Measurements from ENCODE around the gene PROZ. TPM values are rescaled to one million over a fixed set of nuclear protein-coding genes. Genes with fewer than 3 reads are reported as not detected.

Gene PROZ
- polyA plus RNA-seq, 4 donors: 0.20 to 2.2 (median 1.1) TPM

GRCh38 chr13:113196970-113197737 is 38.7 kb downstream of the PROZ start:
- DNase-seq (ENCODE audit: low read depth in 4 of 4, low spot score in 3 of 4): no peak

- no peak for DNase-seq (ENCODE audit: low read depth in 4 of 4, low spot score in 3 of 4)
Observed at GRCh38 chr13:113201815-113202214, 43.4 kb downstream of the PROZ start.

GRCh38 chr13:113202912-113203311 is 44.5 kb downstream of the PROZ start:
- no peak for DNase-seq (ENCODE audit: low read depth in 4 of 4, low spot score in 3 of 4)

- DNase-seq (ENCODE audit: low read depth in 4 of 4, low spot score in 3 of 4): no peak
Observed at GRCh38 chr13:113203507-113204377, 45.3 kb downstream of the PROZ start.

- no peak for DNase-seq (ENCODE audit: low read depth in 4 of 4, low spot score in 3 of 4)
Observed at GRCh38 chr13:113204378-113204734, 45.9 kb downstream of the PROZ start.

GRCh38 chr13:113205428-113205931 is 47.0 kb downstream of the PROZ start:
- DNase-seq (ENCODE audit: low read depth in 4 of 4, low spot score in 3 of 4): no peak

- DNase-seq (ENCODE audit: low read depth in 4 of 4, low spot score in 3 of 4): no peak
Observed at GRCh38 chr13:113207460-113207859, 49.0 kb downstream of the PROZ start.

GRCh38 chr13:113207890-113208420 is 49.5 kb downstream of the PROZ start:
- DNase-seq (ENCODE audit: low read depth in 4 of 4, low spot score in 3 of 4): peak in 1 of 4 donors; percentile 6

- peak; percentile 77 to 87 (median 84) for DNase-seq (ENCODE audit: low read depth in 4 of 4, low spot score in 3 of 4)
Observed at GRCh38 chr13:113208421-113209335, 50.2 kb downstream of the PROZ start, which contains the start of gene PCID2. Gene PCID2 (minus strand): TSS chr13:113208669. CDS start chr13:113208634, 35 bp downstream.

GRCh38 chr13:113209336-113209758 is 50.9 kb downstream of the PROZ start, which contains the start of gene CUL4A:
Gene CUL4A (plus strand): TSS chr13:113209613. CDS start chr13:113209628, 15 bp downstream.
- peak in 2 of 4 donors; percentile 49 to 68 for DNase-seq (ENCODE audit: low read depth in 4 of 4, low spot score in 3 of 4)

- DNase-seq (ENCODE audit: low read depth in 4 of 4, low spot score in 3 of 4): peak in 1 of 4 donors; percentile 6
Observed at GRCh38 chr13:113209759-113210421, 51.4 kb downstream of the PROZ start.

GRCh38 chr13:113210833-113211232 is 52.4 kb downstream of the PROZ start:
- no peak for DNase-seq (ENCODE audit: low read depth in 4 of 4, low spot score in 3 of 4)

GRCh38 chr13:113211774-113212173 is 53.3 kb downstream of the PROZ start:
- DNase-seq (ENCODE audit: low read depth in 4 of 4, low spot score in 3 of 4): no peak

- peak in 1 of 4 donors; percentile 35 for DNase-seq (ENCODE audit: low read depth in 4 of 4, low spot score in 3 of 4)
Observed at GRCh38 chr13:113216254-113217048, 58.0 kb downstream of the PROZ start.

GRCh38 chr13:113218586-113218985 is 60.1 kb downstream of the PROZ start:
- no peak for DNase-seq (ENCODE audit: low read depth in 4 of 4, low spot score in 3 of 4)

- DNase-seq (ENCODE audit: low read depth in 4 of 4, low spot score in 3 of 4): no peak
Observed at GRCh38 chr13:113219256-113219940, 61.0 kb downstream of the PROZ start.

GRCh38 chr13:113220141-113220598 is 61.7 kb downstream of the PROZ start:
- no peak for DNase-seq (ENCODE audit: low read depth in 4 of 4, low spot score in 3 of 4)

- no peak for DNase-seq (ENCODE audit: low read depth in 4 of 4, low spot score in 3 of 4)
Observed at GRCh38 chr13:113220877-113221276, 62.4 kb downstream of the PROZ start.
